Muscle layer of duodenum (tissue), 2 donors: ENCODE results near the gene LPCAT1.

Experiments
- H3K27ac ChIP-seq: one replicate; pipeline ENCODE4 v1.7.0; 2013; ENCODE audit warnings: mild to moderate bottlenecking, low read length
- H3K27me3 ChIP-seq: one replicate; pipeline ENCODE4 v1.7.0; 2013; ENCODE audit warnings: low read depth, mild to moderate bottlenecking, control low read depth, low read length
- H3K36me3 ChIP-seq, 2 donors: one replicate each; pipeline ENCODE4 v1.7.0; 2013; ENCODE audit warnings: low read length in 2 of 2, control low read depth in 1 of 2, mild to moderate bottlenecking in 1 of 2; ENCODE audit not compliant: insufficient read depth in 2 of 2, control insufficient read depth in 1 of 2
- H3K4me1 ChIP-seq, 2 donors: one replicate each; pipeline ENCODE4 v1.7.0; 2013; ENCODE audit warnings: low read length in 2 of 2, mild to moderate bottlenecking in 2 of 2, control low read depth in 1 of 2, moderate library complexity in 1 of 2; ENCODE audit not compliant: insufficient read depth in 2 of 2, control insufficient read depth in 1 of 2
- H3K4me3 ChIP-seq, 2 donors: one replicate each; pipeline ENCODE4 v1.7.0; 2013; ENCODE audit warnings: low read length in 2 of 2, low read depth in 1 of 2, mild to moderate bottlenecking in 1 of 2
- H3K9me3 ChIP-seq, 2 donors: one replicate each; pipeline ENCODE4 v1.7.0; 2013; ENCODE audit warnings: low read length in 2 of 2, control low read depth in 1 of 2, mild to moderate bottlenecking in 1 of 2; ENCODE audit not compliant: control insufficient read depth in 1 of 2
- donor health status: healthy.

LPCAT1 gene

GRCh38 chr5:1443991-1444360, 79.8 kb downstream of the LPCAT1 start:
- Histone ChIP-seq H3K4me3 (no peak overlapping the region), H3K9me3 (peaks cover 3 to 6% of the 10 kb centered on the region in 2 donors), H3K4me1 (peaks cover 0 to 21% of the 10 kb centered on the region in 2 donors), H3K36me3 (no peaks in the 10 kb centered on the region), H3K27me3 (peaks cover 29% of the 10 kb centered on the region), H3K27ac (no peak overlapping the region)

GRCh38 chr5:1443171-1443570, 80.6 kb downstream of the LPCAT1 start:
- H3K27ac ChIP-seq: no peak overlapping the region
- peaks cover 0 to 21% of the 10 kb centered on the region in 2 donors for H3K4me1 ChIP-seq
- peaks cover 3 to 6% of the 10 kb centered on the region in 2 donors for H3K9me3 ChIP-seq
- no peaks in the 10 kb centered on the region for H3K36me3 ChIP-seq
- H3K4me3 ChIP-seq: no peak overlapping the region
- peaks cover 29% of the 10 kb centered on the region for H3K27me3 ChIP-seq

- Histone ChIP-seq H3K4me3 (no peak overlapping the region), H3K4me1 (peaks cover 0 to 21% of the 10 kb centered on the region in 2 donors), H3K36me3 (no peaks in the 10 kb centered on the region), H3K27me3 (peaks cover 29% of the 10 kb centered on the region), H3K27ac (no peak overlapping the region), H3K9me3 (peaks cover 3 to 6% of the 10 kb centered on the region in 2 donors)
Measured at GRCh38 chr5:1442222-1443145, 81.3 kb downstream of the LPCAT1 start.

GRCh38 chr5:1441166-1441865, 82.4 kb downstream of the LPCAT1 start:
- peaks cover 3 to 6% of the 10 kb centered on the region in 2 donors for H3K9me3 ChIP-seq
- peaks cover 0 to 21% of the 10 kb centered on the region in 2 donors for H3K4me1 ChIP-seq
- no peak overlapping the region for H3K27ac ChIP-seq
- no peaks in the 10 kb centered on the region for H3K36me3 ChIP-seq
- H3K27me3 ChIP-seq: peaks cover 24% of the 10 kb centered on the region
- H3K4me3 ChIP-seq: no peak overlapping the region

GRCh38 chr5:1440098-1440493, 83.7 kb downstream of the LPCAT1 start:
- no peak overlapping the region for H3K4me3 ChIP-seq
- H3K4me1 ChIP-seq: peaks cover 0 to 9% of the 10 kb centered on the region in 2 donors
- no peaks in the 10 kb centered on the region for H3K36me3 ChIP-seq
- H3K27ac ChIP-seq: no peak overlapping the region
- peaks cover 3 to 6% of the 10 kb centered on the region in 2 donors for H3K9me3 ChIP-seq
- peaks cover 24% of the 10 kb centered on the region for H3K27me3 ChIP-seq

GRCh38 chr5:1439388-1440097, 84.2 kb downstream of the LPCAT1 start:
- Histone ChIP-seq H3K27ac (no peak overlapping the region), H3K9me3 (peaks cover 3 to 6% of the 10 kb centered on the region in 2 donors), H3K36me3 (no peaks in the 10 kb centered on the region), H3K4me1 (peaks cover 0 to 4% of the 10 kb centered on the region in 2 donors), H3K4me3 (no peak overlapping the region), H3K27me3 (peaks cover 20% of the 10 kb centered on the region)

- no peaks in the 10 kb centered on the region for H3K4me1 ChIP-seq
- H3K4me3 ChIP-seq: no peak overlapping the region
- no peaks in the 10 kb centered on the region for H3K36me3 ChIP-seq
- peaks cover 13% of the 10 kb centered on the region for H3K27me3 ChIP-seq
- H3K9me3 ChIP-seq: peaks cover 3 to 6% of the 10 kb centered on the region in 2 donors
- no peak overlapping the region for H3K27ac ChIP-seq
Measured at GRCh38 chr5:1438871-1439270, 84.9 kb downstream of the LPCAT1 start.

GRCh38 chr5:1437876-1438559, 85.7 kb downstream of the LPCAT1 start:
- H3K36me3 ChIP-seq: no peaks in the 10 kb centered on the region
- no peak overlapping the region for H3K27ac ChIP-seq
- H3K4me3 ChIP-seq: no peak overlapping the region
- H3K4me1 ChIP-seq: no peaks in the 10 kb centered on the region
- H3K27me3 ChIP-seq: peaks cover 4% of the 10 kb centered on the region
- H3K9me3 ChIP-seq: peaks cover 3 to 6% of the 10 kb centered on the region in 2 donors

- H3K4me1 ChIP-seq: no peaks in the 10 kb centered on the region
- H3K27ac ChIP-seq: no peak overlapping the region
- no peaks in the 10 kb centered on the region for H3K27me3 ChIP-seq
- no peaks in the 10 kb centered on the region for H3K36me3 ChIP-seq
- H3K9me3 ChIP-seq: peaks cover 3 to 6% of the 10 kb centered on the region in 2 donors
- H3K4me3 ChIP-seq: no peak overlapping the region
Measured at GRCh38 chr5:1437226-1437829, 86.4 kb downstream of the LPCAT1 start.

GRCh38 chr5:1436681-1437080, 87.1 kb downstream of the LPCAT1 start:
- Histone ChIP-seq H3K9me3 (peaks cover 3 to 7% of the 10 kb centered on the region in 2 donors), H3K4me1 (no peaks in the 10 kb centered on the region), H3K36me3 (no peaks in the 10 kb centered on the region), H3K27me3 (no peaks in the 10 kb centered on the region), H3K4me3 (no peak overlapping the region), H3K27ac (no peak overlapping the region)
